Measurements from ENCODE around the gene EPN2.
"Not testable (repeated sequence)": the region's sequence is repeated elsewhere in the genome, so short reads cannot be mapped to it uniquely, and the experiment has no call there.

The EPN2 gene

GRCh38 chr17:19269641-19270040 lies 32.5 kb downstream of the EPN2 start:
- no peak for DNase-seq

- no peak for DNase-seq
Observed at GRCh38 chr17:19270347-19270703, 33.2 kb downstream of the EPN2 start.

- DNase-seq, result no peak
Observed at GRCh38 chr17:19270704-19271611, 33.8 kb downstream of the EPN2 start.

DNA sequence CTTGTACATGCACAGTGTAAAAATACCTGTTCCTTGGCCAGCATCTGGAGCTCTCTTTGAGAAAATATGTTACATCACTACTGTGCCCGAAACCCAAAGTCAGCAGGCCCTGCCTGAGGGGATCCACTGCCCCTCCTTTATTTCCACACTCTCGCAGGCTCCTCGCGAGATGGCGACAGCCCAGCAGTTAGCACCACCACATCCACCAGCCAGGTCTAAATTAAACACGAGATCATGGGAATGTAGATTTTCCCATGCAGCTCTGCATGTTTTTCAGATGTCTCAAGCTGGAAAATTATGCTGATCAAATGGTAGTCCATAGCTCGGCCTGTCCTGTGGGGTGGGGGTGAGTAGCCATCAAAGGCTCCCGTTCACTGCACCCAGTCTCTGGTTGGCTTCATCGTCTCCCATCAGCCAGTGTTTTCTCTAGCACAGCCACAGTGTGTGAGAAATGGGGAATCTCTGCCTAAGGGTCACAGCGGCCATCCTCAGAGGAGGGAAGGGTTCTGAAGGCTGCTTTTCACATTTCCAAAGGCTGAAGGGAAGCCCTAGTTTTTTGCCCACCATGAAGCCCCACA lies 34.7 kb downstream of the EPN2 start:
- DNase-seq, result no peak

DNA sequence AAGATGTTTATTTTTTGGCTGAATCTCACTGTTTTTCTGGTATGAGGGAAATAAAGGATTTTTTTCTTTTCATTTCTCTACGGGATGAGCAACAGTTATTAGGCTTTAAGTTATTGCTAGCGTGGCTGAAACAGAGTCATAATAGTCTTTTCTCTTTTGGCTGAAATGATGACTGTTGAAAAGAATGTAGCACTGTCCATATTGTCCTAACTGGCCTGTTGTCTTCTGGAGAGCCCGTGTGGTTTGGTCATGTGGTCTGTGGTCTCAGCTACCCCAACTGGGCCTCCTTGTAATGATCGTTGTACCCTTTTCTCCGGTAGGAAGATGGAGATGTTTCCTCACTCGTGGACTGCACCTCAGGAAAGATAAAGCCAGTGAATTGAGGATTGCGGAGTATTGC lies 36.6 kb downstream of the EPN2 start:
- no peak for DNase-seq

GRCh38 chr17:19274893-19275292 lies 37.7 kb downstream of the EPN2 start:
- DNase-seq, result no peak

GRCh38 chr17:19275457-19276127 lies 38.4 kb downstream of the EPN2 start:
- DNase-seq, result no peak

GRCh38 chr17:19278284-19278683 lies 41.1 kb downstream of the EPN2 start:
- not testable (repeated sequence) for DNase-seq

DNA sequence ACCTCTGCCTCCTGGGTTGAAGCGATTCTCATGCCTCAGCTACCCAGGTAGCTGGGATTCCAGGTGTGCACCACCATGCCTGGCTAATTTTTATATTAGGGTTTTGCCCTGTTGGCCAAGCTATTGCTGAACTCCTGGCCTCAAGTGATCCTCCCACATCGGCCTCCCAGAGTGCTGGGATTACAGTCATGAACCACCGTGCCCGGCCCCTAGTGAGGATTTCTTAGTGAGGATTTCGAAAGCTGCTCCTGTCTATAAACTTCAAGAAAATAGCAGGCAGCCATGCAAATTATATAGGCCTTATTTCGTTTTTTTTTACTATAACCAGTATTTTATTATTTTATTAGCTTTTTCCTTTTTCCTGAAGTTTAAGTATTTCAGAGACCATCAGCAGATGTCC lies 41.6 kb downstream of the EPN2 start:
- DNase-seq, result no peak

- no peak for DNase-seq
Observed at GRCh38 chr17:19281161-19281560, 44.0 kb downstream of the EPN2 start.

DNA sequence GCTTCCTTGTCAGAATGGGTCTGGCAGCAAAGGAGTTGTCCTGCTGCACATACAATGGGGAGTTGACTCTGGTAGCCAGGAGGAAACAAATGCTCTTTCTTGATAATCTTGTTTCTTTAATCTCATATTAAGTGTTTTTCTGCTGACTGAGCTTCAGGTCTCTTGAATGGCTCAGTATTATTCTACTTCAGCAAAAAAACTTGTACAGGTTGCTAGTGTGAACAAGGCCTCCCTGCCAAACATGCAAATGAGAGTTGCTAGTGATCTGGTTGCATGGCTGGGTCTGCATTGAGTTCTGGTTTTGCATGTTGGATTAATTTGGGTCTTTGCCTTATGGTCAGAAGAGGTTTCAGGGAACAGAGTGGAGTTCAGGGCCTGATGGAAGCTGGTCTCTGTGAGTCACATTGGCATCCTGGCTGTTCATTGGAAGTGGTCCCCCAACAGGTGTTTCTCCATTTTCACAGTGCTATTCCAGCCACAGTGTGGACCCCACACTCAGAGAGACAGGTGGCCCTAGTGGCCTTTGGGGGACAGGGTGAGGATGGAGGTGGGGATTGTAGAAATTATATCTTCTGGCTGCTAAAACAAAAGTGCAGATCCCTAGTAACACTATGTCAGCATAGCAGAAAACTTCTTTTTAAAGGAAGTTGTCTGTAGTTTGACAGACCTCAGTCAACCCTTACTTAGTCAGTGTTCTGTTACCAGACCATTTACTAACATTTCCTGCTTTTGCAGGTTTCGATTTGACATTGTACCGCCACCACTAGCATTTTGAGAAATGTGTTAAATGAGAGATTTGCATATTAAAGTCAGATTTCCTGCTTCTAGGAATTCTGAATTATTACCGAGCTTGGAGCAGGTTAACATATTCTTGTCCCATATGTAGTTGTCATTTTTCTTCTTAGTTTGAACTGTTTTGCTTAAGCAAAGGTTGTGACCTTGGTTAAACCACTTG lies 47.1 kb downstream of the EPN2 start:
- DNase-seq, result no peak

DNA sequence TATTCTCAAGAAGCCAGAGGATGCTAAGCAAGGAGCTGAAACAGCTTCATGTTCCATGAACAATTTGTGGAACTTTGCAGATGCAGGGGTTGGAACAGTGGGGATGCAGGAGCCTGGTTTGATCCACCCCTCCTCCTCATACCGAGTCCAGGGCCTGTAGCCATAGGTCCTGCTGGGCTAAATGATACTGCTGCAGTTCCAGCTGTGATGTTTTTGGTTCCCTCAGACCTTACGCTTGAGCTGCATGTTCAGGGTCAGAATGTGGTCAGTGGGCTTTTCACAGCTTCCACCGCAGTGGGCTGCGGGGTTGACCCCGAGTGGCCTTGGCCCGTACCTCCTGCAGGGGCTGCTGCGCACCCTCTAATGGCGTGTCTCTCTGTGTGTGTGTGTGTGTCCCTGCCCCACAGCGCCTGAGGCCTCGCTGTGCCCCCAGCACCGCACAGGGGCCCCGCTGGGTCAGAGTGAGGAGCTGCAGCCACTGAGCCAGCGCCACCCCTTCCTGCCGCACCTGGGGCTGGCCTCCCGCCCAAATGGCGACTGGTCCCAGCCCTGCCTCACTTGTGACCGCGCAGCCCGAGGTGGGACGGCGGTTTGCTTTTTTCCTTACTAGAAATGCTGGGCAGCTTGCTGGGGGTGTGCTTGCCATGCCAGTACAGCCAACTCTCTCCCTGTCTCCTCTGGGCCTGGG lies 48.2 kb downstream of the EPN2 start:
- no peak for DNase-seq

- no peak for DNase-seq
Observed at GRCh38 chr17:19286751-19287341, 49.7 kb downstream of the EPN2 start.

DNA sequence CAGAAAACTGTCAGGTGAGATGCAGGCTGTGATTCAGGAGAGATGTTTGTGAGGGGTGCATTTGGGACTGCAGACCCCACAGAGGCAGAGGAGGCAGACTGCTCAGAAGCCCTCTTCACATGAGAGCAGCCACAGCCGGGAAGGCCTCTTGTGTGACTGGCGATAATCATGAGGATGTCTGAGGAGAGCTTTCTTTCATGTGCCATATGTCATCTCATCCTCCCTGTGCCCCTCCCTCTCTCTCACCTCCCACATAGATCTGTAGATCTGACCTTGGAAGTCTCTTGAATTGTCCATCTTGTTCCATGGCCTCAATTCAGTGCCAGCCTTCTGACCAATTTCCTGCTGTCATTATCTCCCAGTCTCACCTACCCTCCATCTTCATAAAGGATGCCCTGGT lies 50.5 kb downstream of the EPN2 start:
- no peak for DNase-seq

- DNase-seq, result no peak
Observed at GRCh38 chr17:19288453-19288852, 51.3 kb downstream of the EPN2 start.

GRCh38 chr17:19290066-19290705 lies 53.0 kb downstream of the EPN2 start:
- no peak for DNase-seq

- no peak for DNase-seq
Observed at GRCh38 chr17:19291646-19292376, 54.6 kb downstream of the EPN2 start.

GRCh38 chr17:19292377-19292711 lies 55.2 kb downstream of the EPN2 start:
- DNase-seq, result no peak

- no peak for DNase-seq
Observed at GRCh38 chr17:19294443-19294842, 57.3 kb downstream of the EPN2 start.

- DNase-seq, result no peak
Observed at GRCh38 chr17:19295473-19296135, 58.4 kb downstream of the EPN2 start.

Measured in stimulated activated CD4-positive, alpha-beta T cell treated with anti-CD3 and anti-CD28 coated beads, Interleukin-2, amount 100 ng/mL, for 24 hours (primary cell).